ENCODE results near the gene AGAP6.
"Not testable (repeated sequence)": the region's sequence is repeated elsewhere in the genome, so short reads cannot be mapped to it uniquely, and the experiment has no call there.

Gene AGAP6

DNA sequence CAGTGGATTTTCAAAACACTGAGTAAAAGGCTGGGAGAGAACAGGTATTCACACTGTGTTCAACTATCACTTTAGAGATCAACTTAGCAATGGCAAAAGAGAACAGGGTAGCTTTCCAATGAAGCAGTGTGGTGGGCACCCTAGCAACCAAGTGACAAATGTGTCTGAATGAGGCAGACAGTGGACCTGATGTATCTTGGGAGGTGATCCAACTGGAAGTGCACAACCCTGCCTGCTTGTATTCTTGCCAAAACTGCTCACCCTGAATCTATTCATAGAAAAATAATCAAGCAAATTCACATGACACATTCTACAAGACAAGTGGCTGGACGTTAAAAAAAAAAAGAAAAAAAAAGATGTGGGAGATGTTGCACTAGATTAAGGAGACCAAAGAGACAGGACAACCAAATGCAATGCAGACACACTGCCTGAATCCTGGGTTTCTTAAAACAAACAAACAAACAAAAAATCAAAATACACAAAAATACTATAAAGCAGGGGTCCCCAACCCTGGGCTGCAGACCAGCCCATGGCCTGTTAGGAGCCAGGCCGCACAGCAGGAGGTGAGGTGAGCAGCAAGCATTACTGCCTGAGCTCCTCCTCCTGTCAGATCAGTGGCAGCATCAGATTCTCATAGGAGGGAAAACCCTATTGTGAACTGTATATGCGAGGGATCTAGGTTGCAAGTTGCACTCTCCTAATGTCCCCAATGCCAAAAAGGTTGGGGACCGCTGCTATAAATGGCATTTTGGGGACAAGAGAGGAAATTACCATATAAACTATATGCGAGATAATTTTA is 67.5 kb downstream of the AGAP6 start:
- not testable (repeated sequence) for H3K27ac ChIP-seq; DNase-seq (ENCODE audit: low spot score)

DNA sequence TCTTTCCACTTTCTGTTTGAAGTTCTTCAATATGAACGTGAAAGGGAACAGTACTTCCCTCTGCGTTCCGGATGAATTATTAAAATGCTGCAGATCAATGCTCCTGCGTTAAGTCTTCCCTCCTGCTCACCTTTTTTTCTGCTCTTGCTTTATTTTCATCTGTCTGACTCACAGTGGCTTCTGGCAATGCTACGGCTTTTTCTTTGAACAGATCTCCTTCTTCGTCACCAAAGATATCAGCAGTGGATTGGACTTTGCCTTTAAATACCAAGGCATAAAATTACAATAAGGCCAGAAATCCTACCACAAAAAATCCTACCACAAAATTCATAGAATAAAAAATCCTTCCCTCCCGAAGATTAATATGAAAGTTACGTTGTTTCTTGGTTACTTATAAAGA is 68.4 kb downstream of the AGAP6 start:
- not testable (repeated sequence) for H3K27ac ChIP-seq; DNase-seq (ENCODE audit: low spot score)

More for the DNA sequence above, 67.5 kb downstream of the AGAP6 start:
- not testable (repeated sequence) for H3K4me3 ChIP-seq

DNA sequence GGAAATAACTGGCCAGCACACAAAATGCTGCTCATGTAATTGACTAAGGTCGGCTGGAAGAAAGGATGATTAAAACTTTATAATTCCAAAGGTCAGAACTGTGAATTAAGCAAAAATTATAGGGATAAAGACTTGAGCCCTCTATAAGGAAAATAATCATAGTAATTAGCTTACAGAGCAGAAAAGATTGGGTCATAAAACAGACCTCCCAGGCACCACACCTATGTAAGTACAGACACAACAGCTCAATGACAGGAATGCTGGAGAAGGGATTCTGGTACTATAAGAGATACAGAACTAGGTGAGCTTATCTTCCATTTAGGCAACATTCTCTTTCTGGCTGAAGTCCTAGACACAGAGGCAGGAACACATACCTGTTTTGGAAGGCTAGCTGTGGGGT is 70.5 kb downstream of the AGAP6 start:
- H3K4me3 ChIP-seq; DNase-seq (ENCODE audit: low spot score); H3K27ac ChIP-seq: not testable (repeated sequence)

More for the DNA sequence above, 68.4 kb downstream of the AGAP6 start:
- not testable (repeated sequence) for H3K4me3 ChIP-seq

DNA sequence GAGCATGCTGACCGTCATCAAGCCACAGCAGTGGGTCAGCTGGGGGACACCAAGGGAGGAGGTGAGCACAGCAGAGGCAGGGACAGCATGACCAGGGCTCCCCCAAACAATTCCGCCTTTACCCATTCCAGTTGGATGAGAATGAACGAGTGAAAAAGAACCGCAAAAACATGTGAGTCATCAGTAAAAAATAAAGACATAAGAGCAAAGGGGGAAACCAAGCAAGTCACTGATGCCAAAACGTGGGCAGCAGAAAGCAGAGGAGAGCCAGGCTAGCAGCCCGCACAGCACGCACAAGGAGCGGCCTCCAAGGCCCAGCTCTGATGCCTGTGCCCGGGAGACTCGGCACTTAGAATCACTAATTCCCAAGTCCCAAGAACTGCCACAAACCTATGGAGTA is 71.7 kb downstream of the AGAP6 start:
- not testable (repeated sequence) for DNase-seq (ENCODE audit: low spot score); H3K4me3 ChIP-seq; H3K27ac ChIP-seq
